ENCODE measurements around the gene HOOK2. TPM values are rescaled to one million over a fixed set of nuclear protein-coding genes. Genes with fewer than 3 reads are reported as not detected.
A peak's percentile ranks its signal among the peaks of the same experiment; 100 is the strongest.

Gene HOOK2
- total and polyA plus RNA-seq, 2 of the 13 experiments (the other 11 are each of a cell fraction or from before 2014, with no cell fraction given): 9.2 to 12.9 TPM

DNA sequence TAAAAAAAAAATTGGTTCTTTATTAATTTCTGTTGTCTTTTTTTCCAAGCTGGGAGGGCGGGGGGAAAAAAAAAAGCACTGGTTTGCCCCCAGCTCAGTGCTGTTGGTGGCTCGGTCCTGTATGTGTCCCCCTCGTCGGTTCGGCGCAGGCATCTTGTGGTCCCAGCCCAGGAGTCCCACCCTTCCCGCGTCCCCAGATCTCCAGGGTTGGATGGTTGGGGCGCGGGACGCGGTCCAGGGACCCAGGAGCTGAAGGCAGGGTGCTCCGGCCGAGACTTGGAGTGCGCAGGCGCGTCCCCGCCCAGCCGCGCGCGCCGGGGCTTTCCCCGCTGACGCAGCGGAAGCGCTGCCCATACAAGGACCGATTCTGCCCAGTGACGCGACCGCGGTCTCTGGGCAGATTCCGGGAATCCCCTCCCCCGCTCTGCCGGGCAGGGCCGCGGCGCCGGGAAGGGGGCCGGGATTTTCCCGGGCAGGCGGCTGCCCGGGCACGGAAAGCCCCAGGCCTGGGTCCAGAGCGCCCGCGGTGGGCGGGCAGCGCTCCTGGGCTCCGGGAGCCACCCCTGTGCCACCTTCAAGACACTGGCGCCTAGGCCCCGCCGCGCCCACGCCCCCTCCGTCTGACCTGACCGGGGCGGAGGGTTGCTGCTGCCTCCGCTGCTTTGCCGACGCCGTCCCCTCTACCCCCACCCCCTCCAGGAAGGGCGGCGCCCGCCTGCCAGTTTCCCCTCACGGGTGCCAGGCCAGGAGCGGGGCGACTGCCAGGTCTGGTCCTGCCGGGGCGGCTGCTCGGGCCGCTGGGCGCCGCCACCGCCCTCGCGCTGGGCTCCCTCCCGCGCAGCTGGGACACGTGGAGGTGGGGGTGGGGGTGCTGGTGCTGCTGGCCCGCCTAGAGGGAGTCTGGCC lies 18.2 kb upstream of the HOOK2 start (continued):
- TF ChIP-seq ERF (CRISPR knock-in tag; IDR thresholded peaks at IDR 0.05) (peak; percentile 68), CREB1 (IDR thresholded peaks at IDR 0.05) (peak; percentile 88), CREB1 (CRISPR knock-in tag; IDR thresholded peaks at IDR 0.05) (peak; percentile 89), HDAC2 (CRISPR knock-in tag; IDR thresholded peaks at IDR 0.05) (peak; percentile 15; the same call in 1 of the 2 replicates), TGIF2 (CRISPR knock-in tag; IDR thresholded peaks at IDR 0.05) (peak; percentile 82), ATM (IDR thresholded peaks at IDR 0.05; ENCODE audit: borderline replicate concordance) (no peak), RBFOX2 (IDR thresholded peaks at IDR 0.05; ENCODE audit: low read depth, low read length) (peak; percentile 90), POLR2A (IDR thresholded peaks at IDR 0.05; ENCODE audit: insufficient read depth in 1 of 2, low read depth in 2 of 2, low read length in 2 of 2) (peak; percentile 47 to 65; a peak in 3 of 4 replicates), SPEN (CRISPR knock-in tag; IDR thresholded peaks at IDR 0.05; ENCODE audit: low read depth) (peak; percentile 59; the same call in 1 of the 2 replicates), ZNF546 (CRISPR knock-in tag; conservative IDR thresholded peaks at IDR 0.05) (no peak), ZBTB44 (CRISPR knock-in tag; IDR thresholded peaks at IDR 0.05) (peak; percentile 62; the same call in 1 of the 2 replicates), POLR2AphosphoS5 (IDR thresholded peaks at IDR 0.05; ENCODE audit: low read depth, low read length) (no peak), KAT8 (CRISPR knock-in tag; IDR thresholded peaks at IDR 0.05) (peak; percentile 50; the same call in 1 of the 2 replicates), ZSCAN29 (CRISPR knock-in tag; conservative IDR thresholded peaks at IDR 0.05) (no peak), KDM1A (CRISPR knock-in tag; IDR thresholded peaks at IDR 0.05) (no peak), THRA (CRISPR knock-in tag; IDR thresholded peaks at IDR 0.05; ENCODE audit: borderline replicate concordance) (peak; percentile 27; the same call in 1 of the 2 replicates), ZNF777 (CRISPR knock-in tag; IDR thresholded peaks at IDR 0.05) (peak; percentile 77), SRF (IDR thresholded peaks at IDR 0.05; ENCODE audit: low read depth, low read length) (peak; percentile 100)
- TF ChIP-seq, protein P1, sequence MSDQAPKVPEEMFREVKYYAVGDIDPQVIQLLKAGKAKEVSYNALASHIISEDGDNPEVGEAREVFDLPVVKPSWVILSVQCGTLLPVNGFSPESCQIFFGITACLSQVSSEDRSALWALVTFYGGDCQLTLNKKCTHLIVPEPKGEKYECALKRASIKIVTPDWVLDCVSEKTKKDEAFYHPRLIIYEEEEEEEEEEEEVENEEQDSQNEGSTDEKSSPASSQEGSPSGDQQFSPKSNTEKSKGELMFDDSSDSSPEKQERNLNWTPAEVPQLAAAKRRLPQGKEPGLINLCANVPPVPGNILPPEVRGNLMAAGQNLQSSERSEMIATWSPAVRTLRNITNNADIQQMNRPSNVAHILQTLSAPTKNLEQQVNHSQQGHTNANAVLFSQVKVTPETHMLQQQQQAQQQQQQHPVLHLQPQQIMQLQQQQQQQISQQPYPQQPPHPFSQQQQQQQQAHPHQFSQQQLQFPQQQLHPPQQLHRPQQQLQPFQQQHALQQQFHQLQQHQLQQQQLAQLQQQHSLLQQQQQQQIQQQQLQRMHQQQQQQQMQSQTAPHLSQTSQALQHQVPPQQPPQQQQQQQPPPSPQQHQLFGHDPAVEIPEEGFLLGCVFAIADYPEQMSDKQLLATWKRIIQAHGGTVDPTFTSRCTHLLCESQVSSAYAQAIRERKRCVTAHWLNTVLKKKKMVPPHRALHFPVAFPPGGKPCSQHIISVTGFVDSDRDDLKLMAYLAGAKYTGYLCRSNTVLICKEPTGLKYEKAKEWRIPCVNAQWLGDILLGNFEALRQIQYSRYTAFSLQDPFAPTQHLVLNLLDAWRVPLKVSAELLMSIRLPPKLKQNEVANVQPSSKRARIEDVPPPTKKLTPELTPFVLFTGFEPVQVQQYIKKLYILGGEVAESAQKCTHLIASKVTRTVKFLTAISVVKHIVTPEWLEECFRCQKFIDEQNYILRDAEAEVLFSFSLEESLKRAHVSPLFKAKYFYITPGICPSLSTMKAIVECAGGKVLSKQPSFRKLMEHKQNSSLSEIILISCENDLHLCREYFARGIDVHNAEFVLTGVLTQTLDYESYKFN (CRISPR knock-in tag; conservative IDR thresholded peaks at IDR 0.05): peak; percentile 34
- TF ChIP-seq, protein P2, sequence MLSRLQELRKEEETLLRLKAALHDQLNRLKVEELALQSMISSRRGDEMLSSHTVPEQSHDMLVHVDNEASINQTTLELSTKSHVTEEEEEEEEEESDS (CRISPR knock-in tag; IDR thresholded peaks at IDR 0.05; ENCODE audit: borderline replicate concordance): no peak

All from HepG2 (cell line).